T-helper 2 cell (primary cell): Measurements from ENCODE around the gene CCDC3.
A peak's percentile ranks its signal among the peaks of the same experiment; 100 is the strongest.
"Not testable (repeated sequence)": the region's sequence is repeated elsewhere in the genome, so short reads cannot be mapped to it uniquely, and the experiment has no call there.

ENCODE experiments used
- DNase-seq, 5 experiments: peaks; one replicate each; pipeline versions ENCODE4 v3.0.0 to v3.0.0-alpha.2; 2012 to 2022

The CCDC3 gene

DNA sequence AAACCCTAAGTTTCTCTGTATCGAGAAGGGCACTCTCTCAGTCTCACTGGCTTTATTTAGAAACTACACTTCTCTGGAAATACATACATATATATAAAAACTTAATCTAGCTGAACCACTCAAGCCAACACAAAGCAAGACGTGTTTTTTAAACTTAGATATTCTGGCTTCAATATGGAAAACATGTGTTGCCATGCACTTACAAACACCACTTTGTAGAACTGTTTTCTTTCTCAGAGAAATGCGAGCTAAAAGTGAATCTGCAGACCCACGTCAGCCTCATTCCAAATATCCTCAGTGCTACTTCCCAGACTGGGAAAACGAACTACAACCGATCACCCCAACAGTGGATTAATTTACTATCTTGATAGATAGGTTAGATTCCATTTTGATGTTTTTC, 1.7 kb downstream of the CCDC3 start:
- DNase-seq = no peak

DNA sequence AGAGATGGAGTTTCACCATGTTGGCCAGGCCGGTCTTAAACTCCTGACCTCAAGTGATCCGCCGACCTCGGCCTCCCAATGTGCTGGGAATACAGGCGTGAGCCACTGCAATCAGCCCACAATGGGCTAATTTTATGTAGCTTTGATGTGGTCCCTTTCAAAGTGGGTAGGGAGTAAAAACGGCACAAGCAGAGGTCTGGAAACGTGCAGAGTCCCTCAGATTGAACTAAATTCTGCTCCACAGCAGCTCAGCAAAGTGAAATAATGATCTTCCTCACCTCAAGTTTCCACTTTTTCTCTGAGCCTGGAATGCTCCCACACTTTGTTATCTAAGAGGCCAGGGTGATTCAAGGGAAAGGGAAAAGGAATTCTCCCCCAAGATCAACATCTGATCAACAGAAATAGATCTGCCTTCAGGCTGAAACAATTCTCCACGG, 6.1 kb downstream of the CCDC3 start:
- DNase-seq = no peak

DNA sequence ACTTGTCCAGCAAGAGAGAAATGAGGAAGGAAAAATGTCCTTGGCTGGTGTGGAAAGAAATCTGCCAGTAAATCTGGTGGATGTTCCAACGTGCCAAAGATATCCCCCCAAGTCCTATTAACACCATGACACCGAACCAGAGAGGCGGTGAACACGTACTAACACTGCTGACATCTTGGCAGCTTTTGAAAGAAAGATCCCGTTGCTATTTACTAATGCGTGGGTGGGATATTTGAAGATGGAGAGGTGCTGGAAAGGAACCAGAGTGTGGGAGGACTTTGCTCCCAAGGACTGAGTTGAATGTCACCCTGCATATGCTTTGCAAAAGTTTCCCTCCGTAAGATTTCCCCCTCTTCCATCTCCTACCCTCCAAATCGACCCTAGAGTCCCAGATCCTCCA, 7.9 kb downstream of the CCDC3 start:
- no peak for DNase-seq

DNA sequence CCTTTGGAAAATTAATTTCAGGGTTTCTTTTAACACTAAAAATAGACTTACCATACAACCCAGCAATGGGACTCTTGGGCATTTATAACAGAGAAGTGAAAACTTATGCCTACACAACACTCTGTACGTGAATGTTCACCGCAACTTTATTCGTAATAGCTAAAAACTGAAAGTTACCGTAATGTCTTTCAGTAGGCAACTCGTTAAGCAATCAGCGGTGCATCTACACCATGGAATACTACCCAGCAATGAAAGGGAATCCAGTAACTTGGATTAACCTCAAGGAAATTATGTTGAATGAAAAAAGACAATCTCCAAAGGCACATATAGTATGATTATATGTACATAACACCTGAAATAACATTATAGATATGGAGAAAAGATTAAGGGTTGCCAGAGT, 16.2 kb downstream of the CCDC3 start:
- no peak for DNase-seq

DNA sequence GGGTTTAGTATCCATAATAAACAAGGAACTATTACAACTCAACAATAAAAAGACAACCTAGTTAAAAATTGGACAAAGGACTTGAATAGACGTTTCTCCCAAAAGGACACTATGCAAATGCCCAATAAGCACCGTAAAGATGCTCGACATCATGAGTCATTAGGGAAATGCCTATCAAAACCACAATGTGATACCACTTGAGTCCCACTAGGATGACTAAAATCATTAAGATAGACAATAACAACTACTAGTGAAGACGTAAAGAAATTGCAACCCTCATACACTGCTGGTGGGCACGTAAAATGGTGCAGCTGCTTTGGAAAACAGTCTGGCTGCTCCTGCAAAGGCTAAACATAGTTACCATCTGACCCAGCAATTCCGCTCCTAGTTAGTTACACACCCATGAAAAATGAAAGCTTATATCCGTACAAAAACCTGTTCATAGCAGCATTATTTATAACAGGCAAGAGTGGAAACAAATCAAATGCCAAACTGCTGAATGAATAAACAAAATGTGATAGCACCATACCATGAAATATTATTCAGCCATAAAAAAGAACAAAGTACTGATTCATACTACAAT, 17.3 kb downstream of the CCDC3 start:
- peak in 1 of 5 experiments; percentile 23 for DNase-seq

DNA sequence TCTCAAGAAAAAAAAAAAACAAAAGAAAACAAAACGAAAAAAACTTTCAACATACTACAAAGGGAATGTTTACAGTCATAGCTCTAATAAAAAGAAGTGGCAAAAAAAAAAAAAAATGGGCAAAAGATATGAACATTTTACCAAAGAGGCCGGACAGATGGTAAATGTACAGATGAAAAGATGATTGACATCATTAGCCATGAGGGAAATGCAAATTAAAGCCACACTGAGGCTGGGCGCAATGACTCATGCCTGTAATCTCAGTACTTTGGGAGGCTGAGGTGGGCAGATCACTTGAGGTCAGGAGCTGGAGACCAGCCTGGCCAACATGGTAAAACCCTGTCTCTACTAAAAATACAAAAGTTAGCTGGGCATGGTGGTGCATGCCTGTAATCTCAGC, 17.9 kb downstream of the CCDC3 start:
- DNase-seq = not testable (repeated sequence)

DNA sequence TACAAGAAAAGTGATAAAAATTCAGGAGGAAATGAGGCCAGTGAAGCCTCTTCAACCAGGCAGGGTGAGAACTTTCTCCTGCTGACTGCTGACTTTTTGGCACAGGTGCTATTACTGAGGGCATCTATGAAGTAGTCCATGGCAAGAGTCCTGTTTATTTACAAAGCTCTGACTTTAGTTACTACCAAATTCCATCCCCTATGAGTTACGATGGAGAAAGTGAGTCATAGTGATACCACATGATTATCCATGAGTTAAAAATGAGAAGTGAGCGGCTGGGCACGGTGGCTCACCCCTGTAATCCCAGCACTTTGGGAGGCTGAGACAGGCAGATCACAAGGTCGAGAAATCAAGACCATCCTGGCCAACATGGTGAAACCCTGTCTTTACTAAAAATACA, 19.9 kb downstream of the CCDC3 start:
- no peak for DNase-seq

DNA sequence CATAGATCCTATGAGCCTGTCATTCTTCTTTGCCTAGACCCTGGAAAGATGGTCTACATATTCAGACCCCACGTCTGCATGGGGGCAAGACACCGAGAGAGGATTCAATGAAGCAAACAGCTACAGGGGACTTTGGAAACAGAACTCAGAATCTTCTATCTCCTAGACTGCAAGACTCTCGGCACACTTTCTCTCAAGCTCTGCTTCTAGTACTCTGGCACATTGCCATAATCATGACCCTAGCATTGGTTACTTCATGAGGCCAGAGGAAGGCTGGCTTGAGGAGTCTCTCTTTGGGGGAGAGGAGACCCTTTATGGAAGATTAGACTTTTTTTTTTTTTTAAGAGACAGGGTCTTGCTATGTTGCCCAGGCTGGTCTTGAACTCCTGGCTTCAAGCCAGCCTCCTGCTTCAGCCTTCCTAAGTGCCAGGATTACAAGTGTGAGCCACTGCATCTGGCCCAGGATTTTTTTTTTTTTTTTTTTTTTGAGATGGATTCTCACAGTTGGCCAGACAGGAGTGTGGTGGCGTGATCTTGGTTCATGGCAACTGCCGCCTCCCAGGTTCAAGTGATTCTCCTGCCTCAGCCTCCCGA, 20.7 kb downstream of the CCDC3 start:
- no peak for DNase-seq

DNA sequence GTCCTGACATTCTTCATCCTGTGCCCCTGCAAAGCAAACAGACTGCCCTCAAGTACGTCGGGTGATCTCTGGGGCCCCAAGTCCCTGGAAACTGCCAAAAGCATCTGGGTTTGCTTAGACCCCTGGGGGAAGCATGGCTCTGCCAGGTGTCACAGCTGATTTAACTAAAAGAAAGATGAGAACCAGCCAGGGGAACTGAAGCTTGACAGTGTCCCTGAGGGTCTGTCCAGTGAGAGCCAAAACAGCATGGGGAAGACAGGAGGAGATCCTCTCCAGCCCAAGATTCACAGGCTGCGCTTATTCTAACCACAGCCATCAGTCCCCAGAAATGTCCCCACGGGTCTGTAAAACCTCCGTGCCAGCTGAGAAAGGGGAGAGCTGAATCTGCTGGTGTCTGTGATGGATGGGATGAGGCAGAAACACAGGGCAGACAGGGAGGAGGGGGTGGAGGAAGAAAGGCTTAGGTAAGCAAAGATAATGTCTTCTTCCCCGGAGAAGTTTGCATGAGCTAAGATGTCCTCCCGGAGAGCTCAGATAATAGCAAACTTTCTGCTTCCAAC, 21.3 kb downstream of the CCDC3 start:
- DNase-seq = no peak

DNA sequence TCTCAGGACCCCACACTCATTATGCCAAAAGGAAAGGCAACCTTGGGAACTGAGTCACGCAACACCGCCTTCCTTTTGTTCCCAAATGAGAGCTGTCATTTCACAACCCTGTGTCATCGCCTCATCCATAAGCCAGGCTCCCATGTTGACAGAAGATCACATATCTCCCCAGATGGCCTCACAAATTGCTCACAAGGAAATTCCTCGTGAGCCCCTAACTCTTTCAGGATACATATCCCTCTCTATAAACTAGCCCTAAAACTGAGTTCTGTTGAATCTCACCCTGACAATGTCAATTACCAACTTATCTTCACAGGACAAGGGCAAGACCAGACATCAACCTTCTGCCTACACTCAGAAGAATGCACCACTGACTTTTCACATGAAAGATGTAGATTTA, 22.6 kb downstream of the CCDC3 start:
- no peak for DNase-seq

DNA sequence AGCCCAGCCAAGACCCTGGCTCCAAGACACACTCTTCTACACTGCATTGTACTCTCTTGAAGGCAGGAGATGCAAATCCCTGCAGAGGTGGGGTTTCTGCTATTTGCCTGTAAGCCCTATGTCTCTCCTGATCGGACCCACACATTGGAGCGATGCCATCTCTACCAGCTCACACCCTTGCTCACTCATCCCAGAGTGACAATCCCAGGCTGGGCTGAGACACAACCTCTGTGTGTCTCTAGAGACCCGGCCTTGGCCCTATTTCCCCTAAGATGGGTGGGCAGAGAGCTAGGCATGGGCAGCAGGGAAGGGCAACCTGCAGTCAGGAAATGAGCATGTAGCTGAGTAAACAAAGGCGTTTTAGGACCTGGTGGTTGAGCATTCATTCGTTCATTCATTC, 25.6 kb downstream of the CCDC3 start:
- DNase-seq = no peak

DNA sequence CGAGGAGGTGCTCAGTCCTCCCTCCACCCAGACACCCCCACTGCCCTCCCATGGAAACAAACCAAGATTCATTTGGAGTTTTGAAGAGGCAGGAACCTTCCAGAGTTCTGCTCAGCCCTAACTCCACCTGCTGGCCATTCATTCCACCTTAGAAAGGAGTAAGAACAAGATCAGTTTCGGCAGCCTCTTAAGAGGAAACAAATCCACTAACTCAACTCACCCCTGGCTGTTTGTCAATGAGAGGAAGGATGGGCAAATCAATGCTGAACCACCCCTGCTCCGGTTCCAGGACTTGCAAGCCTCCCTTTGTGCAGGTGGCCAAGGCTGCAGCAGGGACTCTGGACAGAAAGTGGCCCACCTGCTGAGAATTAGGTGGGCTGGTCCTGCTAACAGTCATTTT, 26.2 kb downstream of the CCDC3 start:
- DNase-seq = no peak

DNA sequence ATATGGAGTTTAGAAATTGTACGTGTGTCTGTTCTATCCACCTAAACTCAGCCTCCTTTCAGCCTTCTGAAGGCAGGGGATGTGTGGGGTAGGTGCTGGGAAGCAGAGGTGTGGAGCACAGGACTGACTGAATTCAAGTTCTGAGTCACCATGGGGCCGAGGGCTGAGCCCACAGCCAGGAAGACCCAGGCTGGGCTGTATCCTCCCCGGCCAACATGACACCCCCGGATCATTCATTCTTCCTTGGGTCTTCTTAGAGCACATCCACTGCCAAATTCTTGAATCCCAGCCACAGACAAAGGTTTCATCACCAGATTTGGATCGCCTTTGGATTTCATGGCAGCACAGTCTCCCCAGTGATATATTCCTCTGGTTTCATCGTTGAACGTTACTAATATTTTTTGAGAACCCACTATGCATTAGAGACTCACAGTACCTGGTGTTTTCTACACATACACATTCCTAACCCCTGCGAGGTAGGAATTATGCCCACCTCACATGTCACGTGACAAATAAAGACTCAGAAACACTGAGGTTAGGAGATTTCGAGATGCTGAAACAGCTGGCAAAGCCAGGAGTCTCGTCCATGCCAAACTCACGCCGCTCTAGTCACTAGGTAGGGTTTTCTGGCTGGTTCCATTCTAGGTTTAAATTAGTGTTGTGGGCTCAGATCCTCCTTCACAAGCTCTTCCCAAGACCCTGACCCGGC, 26.9 kb downstream of the CCDC3 start:
- DNase-seq = no peak

DNA sequence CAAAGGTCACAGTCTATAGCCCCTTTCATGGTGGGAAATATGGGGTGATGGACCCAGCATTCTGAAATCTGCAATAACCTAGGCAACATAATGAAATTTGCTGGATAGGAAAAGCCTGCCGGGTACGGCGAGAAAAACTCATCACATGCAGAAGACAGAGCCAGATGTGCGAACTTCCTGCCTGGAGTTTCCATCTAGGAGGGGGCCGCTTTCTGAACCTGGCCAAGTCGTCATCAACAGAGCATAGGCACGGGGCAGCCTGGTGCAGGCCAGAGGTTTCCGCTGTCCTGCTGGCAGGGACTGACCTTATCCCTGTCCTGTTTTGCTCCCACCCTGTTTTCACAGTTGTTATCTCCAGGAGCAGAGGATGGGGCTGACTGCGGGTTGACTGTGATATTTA, 27.4 kb downstream of the CCDC3 start:
- no peak for DNase-seq

DNA sequence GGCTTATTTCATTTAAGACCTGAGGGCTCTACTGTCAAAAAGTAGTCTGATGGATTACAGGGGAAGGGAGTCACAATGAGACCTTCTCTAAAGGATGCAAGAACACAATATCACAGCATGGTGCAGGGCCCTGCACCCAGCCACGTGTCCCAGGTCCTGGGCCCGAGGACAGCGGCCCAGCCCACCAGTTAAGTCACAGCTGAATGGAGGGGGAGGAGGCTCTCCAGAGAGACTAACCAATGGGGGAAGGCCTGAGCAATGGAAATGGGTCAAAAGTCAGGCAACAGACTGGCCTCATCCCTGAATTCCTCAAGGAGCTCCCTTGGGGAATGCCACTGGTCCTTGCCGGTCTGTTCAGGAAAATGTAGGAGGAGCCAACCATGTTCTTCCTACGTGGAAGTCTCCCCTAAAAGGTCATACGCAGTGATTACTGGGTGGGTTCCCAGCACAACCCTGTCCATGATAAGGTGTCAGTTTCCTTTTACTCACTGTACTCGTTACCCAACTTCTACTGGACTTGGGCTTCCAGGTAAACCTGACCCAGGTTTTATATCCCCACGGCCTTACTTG, 28.3 kb downstream of the CCDC3 start:
- no peak for DNase-seq

DNA sequence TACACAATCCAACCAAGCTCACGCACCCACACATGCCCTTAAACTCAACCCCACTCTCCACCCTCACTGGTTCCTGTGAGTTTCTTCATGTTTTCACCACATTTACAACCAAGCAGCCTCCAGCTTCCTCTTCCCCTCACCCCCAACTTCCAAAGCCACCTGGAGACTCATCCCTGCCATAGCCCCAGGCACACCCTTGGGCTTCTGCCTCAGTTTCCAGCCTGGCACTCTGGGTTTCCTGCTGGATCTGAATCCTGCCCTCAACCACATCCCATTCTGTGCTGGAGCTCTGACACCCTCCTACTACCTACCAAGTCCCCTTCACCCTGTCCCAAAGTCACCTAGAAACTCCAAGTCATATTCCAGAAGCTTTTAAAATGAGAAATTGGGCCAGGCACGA, 29.4 kb downstream of the CCDC3 start:
- DNase-seq = no peak

DNA sequence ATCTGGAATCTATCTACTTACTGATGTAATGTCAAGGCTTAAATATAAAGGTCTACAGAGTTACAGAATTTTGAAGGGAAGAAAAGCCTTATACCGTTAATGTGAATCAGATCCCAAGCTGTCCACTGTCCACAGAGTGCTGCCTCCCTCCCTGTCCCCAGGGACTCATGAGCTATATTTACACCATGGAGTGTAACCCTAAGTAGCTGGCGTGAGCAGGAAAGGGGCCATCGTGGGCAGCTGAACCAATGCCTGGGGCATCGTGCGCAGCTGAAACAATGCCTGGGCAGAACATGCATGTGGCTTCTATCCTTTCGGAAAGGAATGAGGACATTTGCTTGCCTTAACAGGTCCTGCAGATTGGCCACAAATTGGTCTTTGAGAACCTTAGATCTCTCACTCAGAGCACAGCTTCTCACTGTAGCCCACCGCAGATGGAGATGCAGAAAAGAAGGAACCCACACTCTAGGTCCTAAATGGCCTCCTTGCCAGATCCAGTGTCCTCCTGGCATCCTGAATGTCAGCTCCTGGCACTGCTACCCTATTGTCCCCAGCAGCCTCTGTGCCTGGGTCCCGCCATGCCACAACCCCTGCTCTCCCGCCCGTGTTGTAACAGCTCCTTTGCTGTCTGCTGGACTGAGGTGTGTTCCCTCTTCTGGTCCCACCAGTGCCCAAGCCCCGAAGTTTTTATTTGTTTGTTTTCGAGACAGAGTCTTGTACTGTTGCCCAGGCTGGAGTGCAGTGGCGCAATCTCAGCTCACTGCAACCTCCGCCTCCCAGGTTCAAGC, 30.3 kb downstream of the CCDC3 start:
- no peak for DNase-seq

DNA sequence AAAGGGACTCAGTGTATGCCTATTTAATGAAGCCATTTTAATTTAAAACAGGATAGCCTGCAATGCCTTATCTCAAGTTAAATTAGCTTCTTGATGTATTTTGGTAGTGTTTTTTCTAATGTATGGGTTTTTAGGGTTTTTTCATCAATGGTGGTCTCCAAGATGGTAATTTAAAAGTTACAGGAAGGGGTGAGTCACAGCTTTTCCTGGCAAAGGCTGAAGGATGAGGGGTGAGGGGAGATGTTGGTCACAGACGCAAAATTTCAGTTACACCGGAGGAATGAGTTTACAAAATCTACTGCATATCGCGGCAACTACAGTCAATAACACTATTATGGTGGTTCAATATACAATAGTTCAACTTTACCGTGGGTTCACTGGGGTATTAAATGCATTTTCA, 31.6 kb downstream of the CCDC3 start:
- DNase-seq = no peak

DNA sequence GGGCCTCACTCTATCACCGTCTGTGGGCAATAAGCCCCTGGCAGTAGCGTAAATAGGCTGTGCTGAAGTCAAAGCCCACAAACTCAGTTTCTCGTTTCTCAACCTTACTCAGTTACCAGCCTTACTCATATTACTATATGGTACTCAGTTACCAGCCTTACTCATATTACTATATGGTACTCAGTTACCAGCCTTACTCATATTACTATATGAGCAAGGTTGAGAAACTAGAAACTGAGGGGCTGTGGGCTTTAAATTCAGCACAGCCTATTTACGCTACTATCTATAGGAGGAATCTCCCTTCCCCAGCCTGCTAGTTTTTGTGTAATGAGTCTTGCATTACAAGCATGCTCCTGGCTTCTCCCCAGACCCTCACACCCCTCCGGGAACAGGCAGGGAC, 35.4 kb downstream of the CCDC3 start:
- peak in 1 of 5 experiments; percentile 52 for DNase-seq

DNA sequence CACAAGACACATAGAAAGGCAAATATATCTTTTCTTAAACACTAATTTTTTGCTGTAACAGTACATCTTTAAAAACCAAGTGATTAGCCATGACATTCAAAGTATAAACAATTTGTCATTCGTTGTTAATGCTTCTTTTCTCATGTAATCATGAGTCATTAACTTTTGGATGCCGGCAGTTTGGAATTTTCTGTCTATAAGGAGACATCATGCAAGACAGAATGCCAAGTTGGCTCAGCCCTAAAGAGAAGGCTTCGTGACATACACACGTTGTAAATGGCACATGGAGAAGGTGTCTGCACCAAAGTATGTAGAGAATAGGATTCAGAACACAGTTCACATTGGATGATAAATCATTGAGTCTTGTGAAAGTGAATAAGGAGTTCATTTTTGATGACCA, 35.9 kb downstream of the CCDC3 start:
- no peak for DNase-seq

DNA sequence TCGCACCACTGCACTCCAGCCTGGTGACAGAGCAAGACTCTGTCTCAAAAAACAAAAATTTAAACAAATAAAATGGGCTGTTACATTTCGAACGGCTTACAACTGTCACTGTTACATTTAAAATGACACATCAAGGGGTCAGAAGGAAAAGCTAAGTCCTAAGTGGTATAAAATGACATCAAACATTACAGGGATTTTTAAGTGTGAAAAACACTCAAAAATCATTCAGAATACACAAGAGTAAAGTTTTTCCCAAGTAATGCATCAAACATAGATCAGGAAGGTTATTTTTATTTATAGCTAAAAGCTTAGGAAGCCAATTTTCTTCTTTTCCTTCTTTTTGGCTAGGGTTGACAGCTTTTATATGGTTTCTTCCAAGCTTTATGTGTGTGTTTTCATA, 39.0 kb downstream of the CCDC3 start:
- DNase-seq = no peak

DNA sequence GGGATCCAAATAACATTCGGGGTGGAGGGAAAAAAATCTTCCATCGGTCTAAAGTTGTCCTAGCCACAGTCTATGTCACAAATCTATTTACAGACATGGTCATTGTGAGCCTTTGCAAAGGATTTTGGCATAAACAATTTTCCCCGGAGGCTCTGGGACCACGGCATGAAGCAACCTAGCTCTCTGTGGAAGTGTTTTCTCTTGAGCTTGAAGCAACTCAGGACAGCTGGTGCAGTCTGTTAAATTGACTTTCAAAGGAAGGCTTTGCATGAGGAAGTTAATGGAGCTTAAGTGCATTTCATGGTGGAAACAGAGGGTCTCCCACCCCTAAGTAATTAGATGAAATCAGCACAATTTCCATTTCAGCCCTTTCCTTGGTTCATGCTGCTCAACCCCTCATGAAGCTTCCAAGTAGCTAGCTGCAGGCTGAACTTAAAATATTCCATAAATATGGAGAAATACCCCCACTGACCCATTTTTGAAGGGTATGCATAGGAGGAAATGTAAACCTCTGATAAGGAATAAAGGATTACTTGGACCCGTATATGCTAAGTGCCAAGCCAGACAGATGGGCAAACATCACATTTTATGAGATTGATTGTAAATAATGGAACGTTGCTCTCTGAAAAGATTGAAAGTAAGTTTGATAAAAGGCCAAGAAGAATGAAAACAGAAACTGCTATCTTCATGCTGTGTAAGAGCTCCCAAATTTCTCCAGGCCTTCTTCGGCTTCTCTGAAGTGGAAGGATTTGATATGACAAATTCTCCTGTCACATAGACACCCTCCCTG, 39.9 kb downstream of the CCDC3 start:
- no peak for DNase-seq
